Measurements from ENCODE around the gene CAPZA2.

The CAPZA2 gene

GRCh38 chr7:116918704-116919103 is 56.3 kb downstream of the CAPZA2 start:
- TF ChIP-seq TEAD4 (IDR thresholded peaks at IDR 0.05) (no peak), USF1 (IDR thresholded peaks at IDR 0.05) (no peak), NFIC (IDR thresholded peaks at IDR 0.05) (no peak), EGR1 (IDR thresholded peaks at IDR 0.05) (no peak), CREB1 (IDR thresholded peaks at IDR 0.05; ENCODE audit: low read depth) (no peak), ZBTB7A (IDR thresholded peaks at IDR 0.05; ENCODE audit: low read depth) (no peak), TCF12 (IDR thresholded peaks at IDR 0.05; ENCODE audit: low read depth) (no peak), CEBPB (IDR thresholded peaks at IDR 0.05) (no peak), TAF1 (IDR thresholded peaks at IDR 0.05; ENCODE audit: low read depth) (no peak), FOXM1 (IDR thresholded peaks at IDR 0.05; ENCODE audit: borderline replicate concordance, low read depth) (no peak), YY1 (IDR thresholded peaks at IDR 0.05; ENCODE audit: low read depth) (no peak)
- TF ChIP-seq, protein P1, sequence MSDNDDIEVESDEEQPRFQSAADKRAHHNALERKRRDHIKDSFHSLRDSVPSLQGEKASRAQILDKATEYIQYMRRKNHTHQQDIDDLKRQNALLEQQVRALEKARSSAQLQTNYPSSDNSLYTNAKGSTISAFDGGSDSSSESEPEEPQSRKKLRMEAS (IDR thresholded peaks at IDR 0.05), result no peak
- TF ChIP-seq, protein P2, sequence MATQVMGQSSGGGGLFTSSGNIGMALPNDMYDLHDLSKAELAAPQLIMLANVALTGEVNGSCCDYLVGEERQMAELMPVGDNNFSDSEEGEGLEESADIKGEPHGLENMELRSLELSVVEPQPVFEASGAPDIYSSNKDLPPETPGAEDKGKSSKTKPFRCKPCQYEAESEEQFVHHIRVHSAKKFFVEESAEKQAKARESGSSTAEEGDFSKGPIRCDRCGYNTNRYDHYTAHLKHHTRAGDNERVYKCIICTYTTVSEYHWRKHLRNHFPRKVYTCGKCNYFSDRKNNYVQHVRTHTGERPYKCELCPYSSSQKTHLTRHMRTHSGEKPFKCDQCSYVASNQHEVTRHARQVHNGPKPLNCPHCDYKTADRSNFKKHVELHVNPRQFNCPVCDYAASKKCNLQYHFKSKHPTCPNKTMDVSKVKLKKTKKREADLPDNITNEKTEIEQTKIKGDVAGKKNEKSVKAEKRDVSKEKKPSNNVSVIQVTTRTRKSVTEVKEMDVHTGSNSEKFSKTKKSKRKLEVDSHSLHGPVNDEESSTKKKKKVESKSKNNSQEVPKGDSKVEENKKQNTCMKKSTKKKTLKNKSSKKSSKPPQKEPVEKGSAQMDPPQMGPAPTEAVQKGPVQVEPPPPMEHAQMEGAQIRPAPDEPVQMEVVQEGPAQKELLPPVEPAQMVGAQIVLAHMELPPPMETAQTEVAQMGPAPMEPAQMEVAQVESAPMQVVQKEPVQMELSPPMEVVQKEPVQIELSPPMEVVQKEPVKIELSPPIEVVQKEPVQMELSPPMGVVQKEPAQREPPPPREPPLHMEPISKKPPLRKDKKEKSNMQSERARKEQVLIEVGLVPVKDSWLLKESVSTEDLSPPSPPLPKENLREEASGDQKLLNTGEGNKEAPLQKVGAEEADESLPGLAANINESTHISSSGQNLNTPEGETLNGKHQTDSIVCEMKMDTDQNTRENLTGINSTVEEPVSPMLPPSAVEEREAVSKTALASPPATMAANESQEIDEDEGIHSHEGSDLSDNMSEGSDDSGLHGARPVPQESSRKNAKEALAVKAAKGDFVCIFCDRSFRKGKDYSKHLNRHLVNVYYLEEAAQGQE (IDR thresholded peaks at IDR 0.05; ENCODE audit: low read depth), result no peak

DNA sequence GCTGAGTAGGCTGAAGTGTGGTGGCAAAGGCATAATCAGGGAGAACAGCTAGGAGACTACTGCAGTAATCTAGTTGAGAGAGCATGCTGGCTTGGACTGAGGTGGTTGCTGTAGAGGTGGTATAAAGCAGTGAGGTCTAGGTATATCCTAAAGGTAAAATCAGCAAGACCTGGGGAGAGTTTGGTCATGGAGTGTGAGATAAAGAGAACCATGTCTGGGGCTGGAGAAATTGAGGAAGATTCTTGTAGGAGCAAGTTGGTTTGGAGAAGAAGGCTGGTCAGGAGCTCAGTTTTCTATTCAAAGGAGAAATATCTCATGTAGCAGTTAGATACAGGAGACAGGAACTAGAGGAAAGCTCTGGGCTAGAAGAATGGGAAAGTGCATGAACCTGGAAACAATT is 58.0 kb downstream of the CAPZA2 start:
- TF ChIP-seq ZBTB7A (IDR thresholded peaks at IDR 0.05; ENCODE audit: low read depth), result no peak
- TF ChIP-seq YY1 (IDR thresholded peaks at IDR 0.05; ENCODE audit: low read depth), result no peak
- TF ChIP-seq CEBPB (IDR thresholded peaks at IDR 0.05), result no peak
- TF ChIP-seq USF1 (IDR thresholded peaks at IDR 0.05), result no peak
- no peak for TF ChIP-seq RAD21 (IDR thresholded peaks at IDR 0.05; ENCODE audit: low read depth)

DNA sequence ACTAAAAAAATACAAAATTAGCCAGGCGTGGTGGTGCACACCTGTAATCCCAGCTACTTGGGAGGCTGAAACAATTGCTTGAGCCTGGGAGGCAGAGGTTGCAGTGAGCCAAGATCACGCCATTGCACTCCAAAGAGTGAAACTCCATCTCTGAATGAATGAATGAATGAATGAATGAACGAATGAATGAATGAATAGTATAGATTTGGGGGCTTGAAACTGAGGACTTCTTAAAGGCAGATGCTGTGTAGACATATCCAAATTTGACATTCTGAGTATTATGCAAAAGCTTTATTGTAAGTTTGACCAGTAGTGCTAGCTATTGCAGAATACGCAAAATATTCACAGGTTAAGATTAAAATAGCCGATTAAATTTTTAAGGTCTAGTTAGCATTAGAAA is 60.2 kb downstream of the CAPZA2 start:
- TF ChIP-seq EGR1 (IDR thresholded peaks at IDR 0.05), result no peak
- no peak for TF ChIP-seq USF1 (IDR thresholded peaks at IDR 0.05)
- TF ChIP-seq, protein P2 (IDR thresholded peaks at IDR 0.05; ENCODE audit: low read depth), result no peak
- TF ChIP-seq, protein P1 (IDR thresholded peaks at IDR 0.05), result no peak
- TF ChIP-seq TCF12 (IDR thresholded peaks at IDR 0.05; ENCODE audit: low read depth), result no peak
- no peak for TF ChIP-seq NFIC (IDR thresholded peaks at IDR 0.05)
- no peak for TF ChIP-seq EP300 (IDR thresholded peaks at IDR 0.05; ENCODE audit: borderline replicate concordance)
- no peak for TF ChIP-seq CEBPB (IDR thresholded peaks at IDR 0.05)
- TF ChIP-seq TEAD4 (IDR thresholded peaks at IDR 0.05), result no peak
- TF ChIP-seq YY1 (IDR thresholded peaks at IDR 0.05; ENCODE audit: low read depth), result no peak
- TF ChIP-seq TAF1 (IDR thresholded peaks at IDR 0.05; ENCODE audit: low read depth), result no peak
- no peak for TF ChIP-seq CREB1 (IDR thresholded peaks at IDR 0.05; ENCODE audit: low read depth)
- TF ChIP-seq RAD21 (IDR thresholded peaks at IDR 0.05; ENCODE audit: low read depth), result no peak
- TF ChIP-seq FOXM1 (IDR thresholded peaks at IDR 0.05; ENCODE audit: borderline replicate concordance, low read depth), result no peak

DNA sequence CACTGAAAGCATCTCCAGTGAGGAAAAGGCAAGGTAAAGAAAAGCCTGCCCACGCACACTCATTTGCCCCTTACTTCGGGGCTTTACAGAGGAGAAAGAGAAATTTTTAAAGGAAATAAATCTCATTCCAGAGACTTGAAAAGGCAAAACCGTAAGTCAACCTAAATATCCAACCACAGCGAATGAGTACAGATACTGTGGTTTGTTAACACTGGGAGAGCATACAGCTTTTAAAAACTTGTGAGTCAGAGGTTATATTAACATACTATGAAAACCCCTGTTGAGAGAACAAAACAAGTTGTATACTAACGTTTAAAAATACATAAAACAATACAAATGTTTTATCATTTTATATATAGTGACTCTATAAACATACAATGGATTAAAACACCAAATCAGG is 62.4 kb downstream of the CAPZA2 start:
- TF ChIP-seq TAF1 (IDR thresholded peaks at IDR 0.05; ENCODE audit: low read depth) (no peak), CEBPB (IDR thresholded peaks at IDR 0.05) (no peak), USF1 (IDR thresholded peaks at IDR 0.05) (no peak), ZBTB7A (IDR thresholded peaks at IDR 0.05; ENCODE audit: low read depth) (no peak), EGR1 (IDR thresholded peaks at IDR 0.05) (no peak), YY1 (IDR thresholded peaks at IDR 0.05; ENCODE audit: low read depth) (no peak), TEAD4 (IDR thresholded peaks at IDR 0.05) (no peak), CREB1 (IDR thresholded peaks at IDR 0.05; ENCODE audit: low read depth) (no peak)
- TF ChIP-seq, protein P1 (IDR thresholded peaks at IDR 0.05), result no peak
- TF ChIP-seq, protein P2 (IDR thresholded peaks at IDR 0.05; ENCODE audit: low read depth), result no peak

Measured in Ishikawa (cell line).